Mesenchymal stem cell (in vitro differentiated cells and primary cell): ENCODE data around the gene DCTN1.
A peak's percentile ranks its signal among the peaks of the same experiment; 100 is the strongest.

Experiments used
- DNase-seq: peaks from one replicate; pipeline ENCODE4 v3.0.0-alpha.2; 2013
- H2AFZ ChIP-seq: one replicate; pipeline ENCODE4 v1.6.1; 2013; ENCODE audit warnings: low read depth, mild to moderate bottlenecking, control low read depth, inconsistent platforms, low read length, moderate library complexity
- H2AK5ac ChIP-seq: 2 replicates; pipeline ENCODE4 v1.6.1; 2013; ENCODE audit warnings: low read length, moderate library complexity, mild to moderate bottlenecking, inconsistent platforms; ENCODE audit not compliant: severe bottlenecking
- H2BK120ac ChIP-seq: one replicate; pipeline ENCODE4 v1.6.1; 2013; ENCODE audit warnings: low read depth, mild to moderate bottlenecking, inconsistent platforms, low read length, moderate library complexity
- H2BK12ac ChIP-seq, 2 experiments: one replicate each; pipeline ENCODE4 v1.6.1; 2013; ENCODE audit warnings: inconsistent platforms in 2 of 2, low read length in 2 of 2, mild to moderate bottlenecking in 2 of 2, moderate library complexity in 2 of 2, control low read depth in 1 of 2
- H2BK15ac ChIP-seq: one replicate; pipeline ENCODE4 v1.6.1; 2013; ENCODE audit warnings: mild to moderate bottlenecking, low read depth, inconsistent platforms; ENCODE audit not compliant: poor library complexity, severe bottlenecking
- H2BK5ac ChIP-seq: 2 replicates; pipeline ENCODE4 v1.6.1; 2013; ENCODE audit warnings: low read depth, mild to moderate bottlenecking, low read length, control low read depth, inconsistent platforms; ENCODE audit not compliant: poor library complexity, severe bottlenecking
- H3K14ac ChIP-seq, 2 experiments: one replicate each; pipeline ENCODE4 v1.6.1; 2013; ENCODE audit warnings: inconsistent platforms in 2 of 2, low read length in 2 of 2, control low read depth in 1 of 2, mild to moderate bottlenecking in 1 of 2, moderate library complexity in 1 of 2
- H3K18ac ChIP-seq, 2 experiments: one replicate each; pipeline ENCODE4 v1.6.1; 2013; ENCODE audit warnings: inconsistent platforms in 2 of 2, low read length in 2 of 2, control low read depth in 1 of 2, low read depth in 1 of 2, mild to moderate bottlenecking in 1 of 2
- H3K23ac ChIP-seq, 2 experiments: one replicate each; pipeline ENCODE4 v1.6.1; 2013; ENCODE audit warnings: inconsistent platforms in 2 of 2, low read length in 2 of 2, mild to moderate bottlenecking in 2 of 2, moderate library complexity in 2 of 2, control low read depth in 1 of 2
- H3K27ac ChIP-seq: 2 replicates; pipeline ENCODE4 v1.5.1; 2013; ENCODE audit warnings: mild to moderate bottlenecking, moderate library complexity, low read length, control low read depth, inconsistent platforms; ENCODE audit not compliant: poor library complexity, severe bottlenecking
- H3K27me3 ChIP-seq, 2 experiments: 2 replicates each; pipeline versions ENCODE4 v1.6.1 to v1.7.0; 2013; ENCODE audit warnings: low read length in 2 of 2, mild to moderate bottlenecking in 2 of 2, moderate library complexity in 2 of 2, control low read depth in 1 of 2, inconsistent platforms in 1 of 2; ENCODE audit not compliant: control insufficient read depth in 1 of 2, insufficient read depth in 1 of 2
- H3K36me3 ChIP-seq, 2 experiments: 2 replicates each; pipeline versions ENCODE4 v1.6.1 to v1.7.0; 2013; ENCODE audit warnings: low read length in 2 of 2, control low read depth in 1 of 2, inconsistent platforms in 1 of 2, low read depth in 1 of 2, mild to moderate bottlenecking in 1 of 2; ENCODE audit not compliant: insufficient read depth in 2 of 2, control insufficient read depth in 1 of 2
- H3K4ac ChIP-seq, 2 experiments: one replicate each; pipeline ENCODE4 v1.6.1; 2013; ENCODE audit warnings: inconsistent platforms in 2 of 2, low read length in 2 of 2, mild to moderate bottlenecking in 2 of 2, moderate library complexity in 2 of 2, control low read depth in 1 of 2, low read depth in 1 of 2
- H3K4me1 ChIP-seq: 2 replicates; pipeline ENCODE4 v1.6.1; 2013; ENCODE audit warnings: low read depth, low read length, control low read depth; ENCODE audit not compliant: control insufficient read depth, insufficient read depth
- H3K4me2 ChIP-seq: 2 replicates; pipeline ENCODE4 v1.6.1; 2013; ENCODE audit warnings: low read length, mild to moderate bottlenecking, inconsistent platforms; ENCODE audit not compliant: poor library complexity, severe bottlenecking
- H3K4me3 ChIP-seq, 2 experiments: 2 replicates each; pipeline versions ENCODE4 v1.5.1 to v1.7.0; 2013; ENCODE audit warnings: low read length in 2 of 2, mild to moderate bottlenecking in 2 of 2, control low read depth in 1 of 2, low read depth in 1 of 2; ENCODE audit not compliant: insufficient read depth in 1 of 2
- H3K79me1 ChIP-seq: replicated peaks from 2 replicates; pipeline ENCODE4 v1.6.1; 2013; ENCODE audit warnings: mild to moderate bottlenecking, control low read depth, low read length, inconsistent platforms; ENCODE audit not compliant: poor library complexity, severe bottlenecking
- H3K9ac ChIP-seq: 2 replicates; pipeline ENCODE4 v1.7.0; 2013; ENCODE audit warnings: mild to moderate bottlenecking, low read length, moderate library complexity
- H3K9me3 ChIP-seq: 2 replicates; pipeline ENCODE4 v1.7.0; 2013; ENCODE audit warnings: mild to moderate bottlenecking, low read length; ENCODE audit not compliant: control insufficient read depth
- H4K8ac ChIP-seq: one replicate; pipeline ENCODE4 v1.6.1; 2013; ENCODE audit warnings: inconsistent platforms, mild to moderate bottlenecking, low read length, moderate library complexity
- H4K91ac ChIP-seq: one replicate; pipeline ENCODE4 v1.6.1; 2013; ENCODE audit warnings: mild to moderate bottlenecking, low read length, inconsistent platforms
- WGBS: methylation state at CpG from one replicate; pipeline ENCODE4 v1.1.7; 2013; ENCODE audit warnings: mixed read lengths; 5-methylcytosine and 5-hydroxymethylcytosine counted together

Gene DCTN1

DNA sequence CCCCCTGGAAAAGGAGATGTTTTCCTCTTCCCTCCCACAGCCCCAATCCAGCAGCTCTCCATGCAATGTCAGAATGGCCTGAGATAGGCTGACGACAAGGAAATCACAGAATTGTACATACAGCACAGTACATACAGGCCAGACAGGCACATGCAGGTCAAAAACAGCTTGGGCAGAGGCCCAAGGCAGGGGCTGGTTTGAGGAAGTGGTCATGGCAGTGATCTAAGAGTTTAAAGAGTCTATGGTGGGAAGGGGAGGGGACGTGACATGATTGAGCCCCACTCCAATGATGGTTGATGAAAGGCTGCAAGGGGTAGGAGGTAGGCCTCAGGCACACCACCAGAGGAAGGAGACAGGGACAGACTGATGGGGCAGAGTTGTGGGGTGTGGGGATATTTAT lies 4.3 kb downstream of the DCTN1 start:
- H3K4ac ChIP-seq: no peak overlapping the region
- H3K4me2 ChIP-seq: no peak overlapping the region
- no peak overlapping the region for H3K14ac ChIP-seq
- H3K23ac ChIP-seq: no peak overlapping the region
- 100% methylated on average over 1 of the region's 2 CpGs for WGBS
- no peak for DNase-seq
- H3K4me1 ChIP-seq: peaks cover 21% of the 10 kb centered on the region
- H2BK12ac ChIP-seq: no peak overlapping the region
- H3K4me3 ChIP-seq: no peak overlapping the region
- no peak overlapping the region for H2BK15ac ChIP-seq
- H3K9ac ChIP-seq: no peak overlapping the region
- H3K18ac ChIP-seq: no peak overlapping the region
- no peak overlapping the region for H2AFZ ChIP-seq
- no peak overlapping the region for H4K91ac ChIP-seq
- H3K27me3 ChIP-seq: no peaks in the 10 kb centered on the region
- peaks cover 77% of the 10 kb centered on the region for H3K79me1 ChIP-seq
- no peak overlapping the region for H2BK5ac ChIP-seq
- no peak overlapping the region for H2AK5ac ChIP-seq
- peaks cover 39 to 49% of the 10 kb centered on the region in 2 experiments for H3K36me3 ChIP-seq
- H3K9me3 ChIP-seq: no peaks in the 10 kb centered on the region
- H4K8ac ChIP-seq: no peak overlapping the region
- H2BK120ac ChIP-seq: no peak overlapping the region
- no peak overlapping the region for H3K27ac ChIP-seq

DNA sequence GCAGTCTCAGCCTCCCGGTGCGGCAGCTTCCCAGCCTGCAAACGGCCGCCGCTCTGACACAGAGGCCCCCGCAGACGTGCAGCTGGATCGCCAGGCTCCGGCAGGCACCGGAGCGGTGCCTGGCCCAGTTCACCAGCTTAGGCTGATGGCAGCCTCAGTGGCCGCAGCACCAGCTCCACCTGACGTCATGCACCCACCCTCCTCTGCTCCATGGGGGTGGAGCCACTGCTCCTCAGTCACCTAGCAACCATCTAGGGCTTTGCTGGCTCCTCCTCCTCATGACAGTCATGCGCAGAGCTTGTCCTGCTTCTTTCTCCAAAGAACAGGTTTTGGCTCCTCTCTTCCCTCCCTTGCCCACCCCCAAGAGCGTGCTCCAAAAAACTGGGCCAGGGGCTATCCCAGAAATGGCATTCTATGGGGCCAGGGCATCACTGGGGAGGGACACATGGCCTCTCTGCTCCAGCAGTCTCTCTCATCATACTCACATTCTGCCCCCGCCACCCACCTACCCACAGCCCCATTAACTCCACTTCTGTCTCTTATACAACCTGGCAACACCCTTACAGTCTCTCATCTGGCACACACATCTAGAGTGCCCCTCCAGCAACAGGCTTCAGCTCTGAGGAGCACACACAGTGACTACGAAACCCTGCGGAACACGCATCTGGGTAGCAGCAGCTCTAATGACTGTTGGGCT lies 5.5 kb downstream of the DCTN1 start:
- Histone ChIP-seq H3K4me2 (no peak overlapping the region), H3K23ac (no peak overlapping the region), H2BK12ac (no peak overlapping the region), H3K14ac (no peak overlapping the region), H3K4me3 (peak overlapping the region in 1 of 2 experiments; percentile 75), H3K27ac (no peak overlapping the region), H3K9me3 (no peaks in the 10 kb centered on the region), H3K36me3 (peaks cover 51 to 61% of the 10 kb centered on the region in 2 experiments), H3K4me1 (peaks cover 12% of the 10 kb centered on the region), H3K27me3 (no peaks in the 10 kb centered on the region), H2BK15ac (no peak overlapping the region), H3K4ac (no peak overlapping the region), H3K79me1 (peaks cover 74% of the 10 kb centered on the region), H2BK5ac (no peak overlapping the region), H3K9ac (peak overlapping the region; percentile 75), H2AK5ac (no peak overlapping the region), H4K8ac (no peak overlapping the region), H2AFZ (no peak overlapping the region), H2BK120ac (no peak overlapping the region), H4K91ac (no peak overlapping the region), H3K18ac (no peak overlapping the region)
- 61% methylated on average over 19 of the region's 19 CpGs for WGBS
- DNase-seq: peak; percentile 77

DNA sequence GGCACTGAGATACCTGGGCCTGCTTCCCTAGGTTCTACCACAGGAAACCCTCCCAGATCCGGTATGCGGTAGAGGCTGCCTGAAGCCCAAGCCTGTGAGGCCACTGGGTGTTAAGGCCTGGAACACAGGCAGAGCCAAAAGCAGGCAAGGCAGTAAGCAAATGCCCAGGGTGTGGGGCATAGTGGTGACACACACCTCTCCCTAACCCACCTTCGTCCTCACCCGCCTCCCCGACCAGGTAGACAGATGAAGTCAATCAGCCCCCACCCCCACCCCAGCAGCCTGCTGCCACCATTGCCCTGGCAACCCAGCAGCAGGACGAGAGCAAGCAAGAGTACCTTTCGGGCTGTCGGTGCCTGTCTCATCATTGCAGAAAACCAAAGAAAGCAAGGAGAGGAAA lies 6.1 kb downstream of the DCTN1 start:
- Histone ChIP-seq H2AK5ac (no peak overlapping the region), H3K4me3 (peak overlapping the region in 1 of 2 experiments; percentile 75), H4K91ac (no peak overlapping the region), H3K27ac (no peak overlapping the region), H3K9ac (peak overlapping the region; percentile 75), H3K23ac (no peak overlapping the region), H2AFZ (no peak overlapping the region), H3K27me3 (no peaks in the 10 kb centered on the region), H2BK12ac (no peak overlapping the region), H3K4me1 (peaks cover 10% of the 10 kb centered on the region), H3K4me2 (no peak overlapping the region), H3K14ac (no peak overlapping the region), H3K36me3 (peaks cover 58 to 67% of the 10 kb centered on the region in 2 experiments), H2BK5ac (no peak overlapping the region), H2BK15ac (no peak overlapping the region), H3K9me3 (no peaks in the 10 kb centered on the region), H4K8ac (no peak overlapping the region), H3K18ac (no peak overlapping the region), H2BK120ac (no peak overlapping the region), H3K4ac (no peak overlapping the region), H3K79me1 (peaks cover 69% of the 10 kb centered on the region)
- 90% methylated on average over 8 of the region's 8 CpGs for WGBS
- DNase-seq: no peak

DNA sequence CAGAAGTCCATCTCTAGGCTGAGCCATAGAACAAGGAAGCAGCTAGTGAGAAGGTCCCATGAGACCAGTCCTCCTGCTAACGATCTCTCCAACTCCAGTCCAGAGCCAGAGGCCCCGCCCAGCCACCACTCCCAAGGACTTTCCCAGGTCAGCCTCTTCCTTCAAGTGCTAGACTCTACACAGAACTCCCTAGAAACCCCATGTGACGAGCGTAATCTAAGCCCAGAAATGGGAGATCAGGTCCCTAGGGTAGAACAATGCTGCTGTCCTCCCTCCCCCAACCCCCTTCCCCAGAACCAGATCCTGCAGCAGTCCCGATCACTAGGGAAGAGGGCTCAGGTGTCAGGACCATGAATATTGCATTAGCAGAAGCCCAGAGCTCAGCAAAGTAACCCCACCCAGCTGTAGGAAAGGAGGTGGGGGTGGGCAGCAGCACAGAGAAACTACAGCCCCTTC lies 6.9 kb downstream of the DCTN1 start:
- no peak overlapping the region for H2BK12ac ChIP-seq
- H3K27ac ChIP-seq: no peak overlapping the region
- H3K36me3 ChIP-seq: peaks cover 65 to 75% of the 10 kb centered on the region in 2 experiments
- no peak overlapping the region for H4K91ac ChIP-seq
- H2BK15ac ChIP-seq: no peak overlapping the region
- no peak overlapping the region for H2AFZ ChIP-seq
- H3K18ac ChIP-seq: no peak overlapping the region
- H3K27me3 ChIP-seq: no peaks in the 10 kb centered on the region
- peaks cover 66% of the 10 kb centered on the region for H3K79me1 ChIP-seq
- peaks cover 10% of the 10 kb centered on the region for H3K4me1 ChIP-seq
- no peak overlapping the region for H3K4me2 ChIP-seq
- H3K9ac ChIP-seq: peak overlapping the region; percentile 56
- H3K4ac ChIP-seq: no peak overlapping the region
- H3K9me3 ChIP-seq: no peaks in the 10 kb centered on the region
- no peak overlapping the region for H2AK5ac ChIP-seq
- H4K8ac ChIP-seq: no peak overlapping the region
- peak overlapping the region in 1 of 2 experiments; percentile 75 for H3K4me3 ChIP-seq
- WGBS: 85% methylated on average over 4 of the region's 5 CpGs
- H2BK5ac ChIP-seq: no peak overlapping the region
- no peak overlapping the region for H3K23ac ChIP-seq
- H3K14ac ChIP-seq: no peak overlapping the region
- peak; percentile 32 for DNase-seq
- no peak overlapping the region for H2BK120ac ChIP-seq
